ENCODE data around the gene MEI1.

MEI1 gene

GRCh38 chr22:41799486-41800347 is 100.4 kb downstream of the MEI1 start:
- TF ChIP-seq ZFX (IDR thresholded peaks at IDR 0.05; ENCODE audit: borderline replicate concordance) (no peak), CTCF (IDR thresholded peaks at IDR 0.05) (no peak)
- peak overlapping the region; percentile 85 for H3K27ac ChIP-seq

GRCh38 chr22:41800348-41801146 is 101.2 kb downstream of the MEI1 start, which contains the start of gene CCDC134:
TSS of gene CCDC134 (plus strand) at chr22:41800679. CDS start at chr22:41808891, 8,212 bp downstream.
- peak within 1 kb of the TSS; percentile 85 for H3K27ac ChIP-seq
- TF ChIP-seq CTCF (IDR thresholded peaks at IDR 0.05) = no peak
- no peak for TF ChIP-seq ZFX (IDR thresholded peaks at IDR 0.05; ENCODE audit: borderline replicate concordance)

GRCh38 chr22:41801147-41801819 is 102.0 kb downstream of the MEI1 start:
- peak overlapping the region; percentile 85 for H3K27ac ChIP-seq

GRCh38 chr22:41801886-41802285 is 102.6 kb downstream of the MEI1 start:
- TF ChIP-seq ZFX (IDR thresholded peaks at IDR 0.05; ENCODE audit: borderline replicate concordance) (no peak), CTCF (IDR thresholded peaks at IDR 0.05) (no peak)
- H3K27ac ChIP-seq = no peak overlapping the region

More at GRCh38 chr22:41801147-41801819, 102.0 kb downstream of the MEI1 start:
- TF ChIP-seq CTCF (IDR thresholded peaks at IDR 0.05) (no peak), ZFX (IDR thresholded peaks at IDR 0.05; ENCODE audit: borderline replicate concordance) (no peak)

- no peak for TF ChIP-seq ZFX (IDR thresholded peaks at IDR 0.05; ENCODE audit: borderline replicate concordance)
- no peak for TF ChIP-seq CTCF (IDR thresholded peaks at IDR 0.05)
- H3K27ac ChIP-seq = no peak overlapping the region
Measured at GRCh38 chr22:41805639-41806038, 106.3 kb downstream of the MEI1 start.

GRCh38 chr22:41808400-41808799 is 109.1 kb downstream of the MEI1 start:
- TF ChIP-seq CTCF (IDR thresholded peaks at IDR 0.05) (no peak), ZFX (IDR thresholded peaks at IDR 0.05; ENCODE audit: borderline replicate concordance) (no peak)
- H3K27ac ChIP-seq = no peak overlapping the region

Data from 22Rv1 (cell line).